ENCODE measurements around the gene UCN2.

- TF ChIP-seq CTCF (IDR thresholded peaks at IDR 0.05) (no peak), POLR2A (IDR thresholded peaks at IDR 0.05) (no peak)
Measured at GRCh38 chr3:48563382-48563918, at the start of gene UCN2.
